Hypothalamus (tissue), 51 donors: ENCODE results near the gene PVALB.
"Not testable (repeated sequence)": the region's sequence is repeated elsewhere in the genome, so short reads cannot be mapped to it uniquely, and the experiment has no call there.

Source experiments
- DNase-seq, 51 donors: peaks; one replicate each; lab custom pipeline; 2025; lab: John Stamatoyannopoulos, UW

Gene PVALB

DNA sequence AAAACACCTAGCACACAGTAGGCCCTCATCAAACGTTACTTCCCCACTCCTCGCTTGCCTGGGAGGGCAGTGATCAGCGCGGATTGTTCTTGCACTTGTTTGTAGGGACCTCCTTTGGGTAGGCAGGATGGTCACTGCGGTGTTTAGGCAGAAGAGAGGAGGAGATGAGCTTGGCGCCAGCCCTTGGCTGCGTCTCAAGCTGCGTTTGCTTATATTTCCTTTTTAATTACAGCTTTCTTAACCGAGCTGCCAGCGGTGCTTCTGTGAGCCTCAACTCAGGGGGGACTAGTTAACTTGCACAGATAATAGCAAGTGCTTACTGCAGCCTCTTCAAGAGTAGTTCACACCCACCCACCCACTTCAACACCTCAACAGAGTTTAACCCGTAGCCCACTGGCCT is 56.0 kb downstream of the PVALB start:
- no peak for DNase-seq

DNA sequence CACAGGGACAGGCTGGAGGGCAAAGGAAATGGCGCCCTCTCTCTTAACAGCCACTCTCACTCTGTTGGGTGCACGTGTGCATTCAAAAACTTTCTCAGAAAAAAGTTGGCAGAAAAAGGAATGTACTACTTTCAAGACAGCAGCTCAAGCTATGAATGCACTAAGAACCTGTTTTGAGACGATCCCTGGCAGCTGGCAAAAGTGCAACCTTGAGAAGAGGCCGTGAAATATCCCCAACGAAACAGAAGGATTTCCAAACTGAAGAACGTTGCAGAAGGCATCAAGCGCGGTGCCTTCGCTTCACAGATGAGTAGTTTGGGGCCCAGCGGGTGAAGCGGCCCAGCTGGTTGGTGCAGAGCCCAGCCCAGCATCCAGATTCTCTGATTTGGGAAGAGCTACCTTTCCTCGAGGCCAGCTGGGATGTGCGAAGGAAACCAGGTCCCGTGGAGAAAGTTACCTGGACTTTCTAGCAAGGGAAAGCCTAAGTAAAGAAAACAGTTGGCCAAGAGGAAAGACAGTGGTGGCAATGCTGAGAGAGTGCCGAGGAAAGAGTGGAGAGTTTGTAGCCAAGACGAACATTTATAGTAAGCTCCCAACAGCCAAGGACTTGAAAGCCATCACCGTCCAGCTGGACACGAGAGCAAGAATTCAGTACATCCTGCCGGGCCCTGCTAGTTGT is 57.2 kb downstream of the PVALB start:
- DNase-seq = no peak

GRCh38 chr22:36758792-36759271 is 58.0 kb downstream of the PVALB start:
- no peak for DNase-seq

- DNase-seq = peak in 45 of 51 donors; percentile 6 to 86 (median 46)
Measured at GRCh38 chr22:36757668-36758211, 59.1 kb downstream of the PVALB start.

GRCh38 chr22:36756746-36757655 is 59.8 kb downstream of the PVALB start:
- DNase-seq = no peak

DNA sequence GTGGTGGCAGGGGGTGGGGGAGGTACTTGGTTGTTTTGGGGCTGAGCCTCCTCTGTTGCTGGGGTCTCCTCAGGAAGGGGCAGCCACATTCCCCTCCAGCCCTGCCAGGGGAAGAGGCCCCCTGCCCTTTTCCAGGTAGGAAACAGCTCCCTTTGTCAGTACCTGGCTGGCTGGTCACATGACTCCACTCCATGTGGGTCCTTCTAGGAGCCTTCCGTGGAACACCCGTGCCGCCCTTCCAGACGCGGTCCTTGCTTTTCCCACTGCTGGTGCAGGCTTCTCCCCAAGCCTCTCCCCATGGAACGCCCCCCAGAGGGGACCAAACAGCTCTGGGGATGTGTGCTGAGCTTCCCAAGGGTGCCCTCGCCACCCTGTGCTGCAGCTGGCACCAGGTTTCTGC is 60.8 kb downstream of the PVALB start:
- DNase-seq = no peak

GRCh38 chr22:36755316-36755715 is 61.5 kb downstream of the PVALB start:
- DNase-seq = no peak

DNA sequence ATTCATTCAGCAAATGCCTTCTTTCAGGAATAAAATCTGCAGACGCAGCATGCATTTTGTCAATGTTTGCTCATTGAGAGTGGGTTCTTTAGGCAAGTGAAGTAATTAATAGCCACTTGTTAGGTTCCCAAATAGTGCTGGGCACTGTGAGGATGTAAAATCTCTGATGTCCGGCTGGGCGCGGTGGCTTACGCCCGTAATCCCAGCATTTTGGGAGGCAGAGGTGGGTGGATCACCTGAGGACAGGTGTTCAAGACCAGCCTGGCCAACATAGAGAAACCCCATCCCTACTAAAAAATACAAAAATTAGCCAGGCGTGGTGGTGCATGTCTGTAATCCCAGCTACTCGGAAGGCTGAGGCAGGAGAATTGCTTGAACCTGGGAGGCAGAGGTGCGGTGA is 62.0 kb downstream of the PVALB start:
- not testable (repeated sequence) for DNase-seq

DNA sequence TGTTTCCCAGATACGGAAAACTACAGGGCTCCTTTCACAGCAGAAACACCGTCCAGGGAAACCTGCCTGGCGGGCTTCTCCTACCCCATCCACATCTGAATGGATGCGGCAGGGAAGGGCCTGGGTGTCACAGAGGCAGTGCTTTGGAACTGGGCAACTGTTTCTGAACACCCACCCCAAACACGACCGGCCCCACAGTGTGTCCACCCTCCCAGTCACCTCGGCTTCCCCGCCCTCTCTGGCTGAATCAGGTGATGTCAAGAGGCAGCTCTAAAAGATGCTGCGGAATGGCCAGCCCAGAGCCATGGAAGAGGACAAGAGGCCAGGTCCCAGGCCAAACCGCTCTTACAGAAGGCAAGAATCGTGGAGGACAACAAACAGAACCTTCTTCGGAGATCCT is 62.9 kb downstream of the PVALB start:
- no peak for DNase-seq

DNA sequence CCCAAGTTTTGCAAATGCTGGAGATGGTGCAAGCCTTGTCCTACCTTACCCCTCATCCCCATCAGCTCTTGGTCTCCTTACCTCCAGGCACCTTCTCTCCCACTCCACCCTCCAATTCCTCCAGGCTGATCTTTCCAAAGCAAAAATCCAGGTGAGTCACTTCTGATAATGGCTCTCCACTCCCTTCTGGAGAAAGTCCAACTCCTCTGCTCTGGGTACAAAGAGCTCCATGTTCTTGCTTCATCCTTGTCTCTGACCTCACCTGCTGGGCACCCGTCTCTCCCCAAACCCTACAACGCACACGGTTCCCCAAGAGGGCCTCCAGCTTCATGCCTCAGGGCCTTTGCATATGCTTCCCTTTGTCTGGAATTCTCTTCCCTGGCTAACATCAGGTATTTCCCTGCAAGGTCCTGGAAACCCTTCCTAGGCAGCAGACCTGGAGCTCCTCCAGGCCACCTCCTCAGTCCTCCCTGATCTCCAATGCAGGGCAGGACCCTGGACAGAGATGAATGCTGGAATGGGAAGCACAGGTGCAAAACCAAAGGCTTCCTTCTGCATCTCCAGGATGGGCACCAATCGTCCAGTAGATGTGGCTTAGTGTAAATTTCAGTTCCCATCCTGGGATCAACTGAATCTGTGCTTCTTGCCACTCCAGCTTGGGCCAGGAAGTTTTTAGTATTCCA is 63.6 kb downstream of the PVALB start:
- no peak for DNase-seq
